NOMO-1 (cell line): ENCODE data around the gene BBC3.
"Not testable (repeated sequence)": the region's sequence is repeated elsewhere in the genome, so short reads cannot be mapped to it uniquely, and the experiment has no call there.

Source experiments
- DNase-seq, 2 experiments: peaks; one replicate each; lab custom pipeline; 2025; ENCODE audit not compliant: unreplicated experiment in 2 of 2; lab: John Stamatoyannopoulos, UW

The BBC3 gene

GRCh38 chr19:47258895-47259555 lies 28.0 kb upstream of the BBC3 start:
- no peak for DNase-seq

GRCh38 chr19:47258434-47258833 lies 27.4 kb upstream of the BBC3 start:
- DNase-seq = no peak

GRCh38 chr19:47257411-47258169 lies 26.6 kb upstream of the BBC3 start:
- peak; percentile 59 to 75 for DNase-seq

GRCh38 chr19:47256693-47257410 lies 25.9 kb upstream of the BBC3 start:
- DNase-seq = peak; percentile 100

GRCh38 chr19:47255879-47256692 lies 25.1 kb upstream of the BBC3 start, which contains the start of gene CCDC9:
Gene CCDC9, plus strand, starts transcription at chr19:47256525. Its CDS starts 1,876 bp downstream, at chr19:47258401.
- peak; percentile 95 to 97 for DNase-seq

GRCh38 chr19:47253970-47254369 lies 23.0 kb upstream of the BBC3 start:
- DNase-seq = no peak

- no peak for DNase-seq
Observed at GRCh38 chr19:47253467-47253881, 22.5 kb upstream of the BBC3 start.

GRCh38 chr19:47253016-47253415 lies 22.0 kb upstream of the BBC3 start:
- not testable (repeated sequence) for DNase-seq

- peak in 1 of 2 experiments; percentile 63 for DNase-seq
Observed at GRCh38 chr19:47247308-47247990, 16.4 kb upstream of the BBC3 start.

GRCh38 chr19:47243776-47244547 lies 13.0 kb upstream of the BBC3 start:
- DNase-seq = peak; percentile 96 to 98

- DNase-seq = no peak
Observed at GRCh38 chr19:47243364-47243775, 12.4 kb upstream of the BBC3 start.

- DNase-seq = no peak
Observed at GRCh38 chr19:47241919-47242577, 11.0 kb upstream of the BBC3 start.

- DNase-seq = peak; percentile 29 to 32
Observed at GRCh38 chr19:47240996-47241918, 10.3 kb upstream of the BBC3 start.

GRCh38 chr19:47240556-47240955 lies 9.6 kb upstream of the BBC3 start:
- no peak for DNase-seq

- no peak for DNase-seq
Observed at GRCh38 chr19:47239610-47240296, 8.8 kb upstream of the BBC3 start.

GRCh38 chr19:47239152-47239551 lies 8.2 kb upstream of the BBC3 start:
- no peak for DNase-seq

- DNase-seq = no peak
Observed at GRCh38 chr19:47236072-47236675, 5.2 kb upstream of the BBC3 start.
